BLaER1 treated with 17β-estradiol and CSF1 and Interleukin-3, amounts not matched to agents 10 nM and 100 nM (cell line): ENCODE results near the gene PITPNB.

Experiments
- H3K27ac ChIP-seq, 11 experiments: shearing (Covaris generic); formaldehyde crosslinking; 2 replicates each; pipeline ENCODE4 v1.8.1; 2022
- H3K27me3 ChIP-seq, 11 experiments: shearing (Covaris generic); formaldehyde crosslinking; 2 replicates each; pipeline ENCODE4 v1.8.1; 2022
- H3K36me3 ChIP-seq, 11 experiments: shearing (Covaris generic); formaldehyde crosslinking; 2 replicates each; pipeline ENCODE4 v1.8.1; 2022
- H3K4me1 ChIP-seq, 10 experiments: shearing (Covaris generic); formaldehyde crosslinking; 2 replicates each; pipeline ENCODE4 v1.8.1; 2022
- H3K4me2 ChIP-seq, 11 experiments: shearing (Covaris generic); formaldehyde crosslinking; 2 replicates each; pipeline ENCODE4 v1.8.1; 2022
- H3K4me3 ChIP-seq, 10 experiments: shearing (Covaris generic); formaldehyde crosslinking; 2 replicates each; pipeline ENCODE4 v1.8.1; 2022
- H3K9ac ChIP-seq, 11 experiments: shearing (Covaris generic); formaldehyde crosslinking; 2 replicates each; pipeline ENCODE4 v1.8.1; 2022
- H3K9me3 ChIP-seq, 11 experiments: shearing (Covaris generic); formaldehyde crosslinking; replicated peaks in 1 of 11; 2 replicates each; pipeline ENCODE4 v1.8.1; 2022
- H4K20me1 ChIP-seq, 11 experiments: shearing (Covaris generic); formaldehyde crosslinking; 2 replicates each; pipeline ENCODE4 v1.8.1; 2022
- Cebpa-rat ChIP-seq, 11 experiments: shearing (Covaris generic); IDR thresholded peaks; 2 replicates each; pipeline ENCODE4 v1.8.1; 2022

The PITPNB gene

GRCh38 chr22:27870234-27871191 lies 48.5 kb downstream of the PITPNB start:
- Histone ChIP-seq H3K4me2 (no peak overlapping the region), H3K9ac (no peak overlapping the region), H4K20me1 (peaks cover 29 to 98% (median 67%) of the 10 kb centered on the region in 11 experiments; a peak in 20 of 22 replicates), H3K9me3 (no peaks in the 10 kb centered on the region), H3K4me3 (no peak overlapping the region), H3K27me3 (no peaks in the 10 kb centered on the region), H3K4me1 (peaks cover 0 to 35% (median 25%) of the 10 kb centered on the region in 10 experiments; a peak in 17 of 20 replicates), H3K27ac (no peak overlapping the region), H3K36me3 (peaks cover 79 to 100% (median 92%) of the 10 kb centered on the region in 11 experiments)
- no peak for TF ChIP-seq Cebpa-rat (IDR thresholded peaks at IDR 0.05)

- Histone ChIP-seq H3K4me3 (no peak overlapping the region), H3K27me3 (no peaks in the 10 kb centered on the region), H3K27ac (no peak overlapping the region), H3K9ac (0 out of 22 replicates have a peak overlapping the region, but pooled peaks of 1 of the 11 experiments have one; percentile 3), H4K20me1 (peaks cover 14 to 86% (median 54%) of the 10 kb centered on the region in 11 experiments; a peak in 17 of 22 replicates), H3K4me1 (peaks cover 0 to 40% (median 28%) of the 10 kb centered on the region in 10 experiments; a peak in 17 of 20 replicates), H3K36me3 (peaks cover 67 to 100% (median 90%) of the 10 kb centered on the region in 11 experiments), H3K4me2 (0 out of 22 replicates have a peak overlapping the region, but pooled peaks of 1 of the 11 experiments have one; percentile 78), H3K9me3 (no peaks in the 10 kb centered on the region)
- TF ChIP-seq Cebpa-rat (IDR thresholded peaks at IDR 0.05): no peak
Observed at GRCh38 chr22:27868732-27869282, 50.2 kb downstream of the PITPNB start.

GRCh38 chr22:27867953-27868731 lies 50.9 kb downstream of the PITPNB start:
- H3K4me3 ChIP-seq: no peak overlapping the region
- 0 out of 22 replicates have a peak overlapping the region, but pooled peaks of 1 of the 11 experiments have one; percentile 3 for H3K9ac ChIP-seq
- H3K27ac ChIP-seq: no peak overlapping the region
- peak overlapping the region in 4 of 11 experiments; percentile 2 to 78 (median 34); a peak in 5 of 22 replicates for H3K4me2 ChIP-seq
- H3K4me1 ChIP-seq: peaks cover 0 to 41% (median 28%) of the 10 kb centered on the region in 10 experiments; a peak in 17 of 20 replicates
- no peak for TF ChIP-seq Cebpa-rat (IDR thresholded peaks at IDR 0.05)
- H4K20me1 ChIP-seq: peaks cover 15 to 80% (median 54%) of the 10 kb centered on the region in 11 experiments; a peak in 17 of 22 replicates
- no peaks in the 10 kb centered on the region for H3K27me3 ChIP-seq
- H3K36me3 ChIP-seq: peaks cover 61 to 100% (median 90%) of the 10 kb centered on the region in 11 experiments
- no peaks in the 10 kb centered on the region for H3K9me3 ChIP-seq

- H3K9me3 ChIP-seq: no peaks in the 10 kb centered on the region
- H3K27ac ChIP-seq: peak overlapping the region in 6 of 11 experiments; percentile 5 to 50 (median 30); a peak in 10 of 22 replicates
- peaks cover 57 to 100% (median 90%) of the 10 kb centered on the region in 11 experiments for H3K36me3 ChIP-seq
- no peak overlapping the region for H3K9ac ChIP-seq
- TF ChIP-seq Cebpa-rat (IDR thresholded peaks at IDR 0.05): no peak
- H3K4me2 ChIP-seq: peak overlapping the region in 8 of 11 experiments; percentile 25 to 78 (median 63); a peak in 17 of 22 replicates
- H3K4me1 ChIP-seq: peaks cover 0 to 43% (median 28%) of the 10 kb centered on the region in 10 experiments; a peak in 17 of 20 replicates
- H3K27me3 ChIP-seq: no peaks in the 10 kb centered on the region
- no peak overlapping the region for H3K4me3 ChIP-seq
- H4K20me1 ChIP-seq: peaks cover 15 to 87% (median 60%) of the 10 kb centered on the region in 11 experiments; a peak in 18 of 22 replicates
Observed at GRCh38 chr22:27867085-27867952, 51.7 kb downstream of the PITPNB start.

GRCh38 chr22:27866135-27867084 lies 52.6 kb downstream of the PITPNB start:
- Histone ChIP-seq H3K4me3 (no peak overlapping the region), H3K27me3 (no peaks in the 10 kb centered on the region), H4K20me1 (peaks cover 15 to 87% (median 59%) of the 10 kb centered on the region in 11 experiments; a peak in 18 of 22 replicates), H3K4me1 (peaks cover 0 to 43% (median 28%) of the 10 kb centered on the region in 10 experiments; a peak in 17 of 20 replicates), H3K9ac (peak overlapping the region in 1 of 11 experiments; percentile 26; a peak in 1 of 22 replicates), H3K36me3 (peaks cover 57 to 100% (median 90%) of the 10 kb centered on the region in 11 experiments), H3K4me2 (peak overlapping the region in 8 of 11 experiments; percentile 25 to 78 (median 63); a peak in 17 of 22 replicates), H3K9me3 (no peaks in the 10 kb centered on the region), H3K27ac (peak overlapping the region in 7 of 11 experiments; percentile 6 to 52 (median 30); a peak in 10 of 22 replicates)
- TF ChIP-seq Cebpa-rat (IDR thresholded peaks at IDR 0.05): peak in 3 of 11 experiments; percentile 26 to 51 (median 46); a peak in 4 of 22 replicates

- Histone ChIP-seq H3K9ac (no peak overlapping the region), H4K20me1 (peaks cover 15 to 84% (median 59%) of the 10 kb centered on the region in 11 experiments; a peak in 19 of 22 replicates), H3K4me2 (peak overlapping the region in 5 of 11 experiments; percentile 59 to 78 (median 64); a peak in 5 of 22 replicates), H3K36me3 (peaks cover 54 to 100% (median 90%) of the 10 kb centered on the region in 11 experiments), H3K27me3 (no peaks in the 10 kb centered on the region), H3K4me3 (no peak overlapping the region), H3K27ac (peak overlapping the region in 3 of 11 experiments; percentile 17 to 46 (median 34); a peak in 7 of 22 replicates), H3K4me1 (peaks cover 0 to 43% (median 28%) of the 10 kb centered on the region in 10 experiments; a peak in 17 of 20 replicates), H3K9me3 (no peaks in the 10 kb centered on the region)
- TF ChIP-seq Cebpa-rat (IDR thresholded peaks at IDR 0.05): no peak
Observed at GRCh38 chr22:27865496-27865895, 53.6 kb downstream of the PITPNB start.
